NOMO-1 treated with DMSO at 0.1 percent for 48 hours (cell line): ENCODE data around the gene MYOM3.
A peak's percentile ranks its signal among the peaks of the same experiment; 100 is the strongest.
"Not testable (repeated sequence)": the region's sequence is repeated elsewhere in the genome, so short reads cannot be mapped to it uniquely, and the experiment has no call there.

ENCODE experiments used
- DNase-seq: peaks from one replicate; lab custom pipeline; 2025; ENCODE audit not compliant: unreplicated experiment; lab: John Stamatoyannopoulos, UW

MYOM3 gene

GRCh38 chr1:24042315-24042714, 69.6 kb downstream of the MYOM3 start:
- DNase-seq: no peak

DNA sequence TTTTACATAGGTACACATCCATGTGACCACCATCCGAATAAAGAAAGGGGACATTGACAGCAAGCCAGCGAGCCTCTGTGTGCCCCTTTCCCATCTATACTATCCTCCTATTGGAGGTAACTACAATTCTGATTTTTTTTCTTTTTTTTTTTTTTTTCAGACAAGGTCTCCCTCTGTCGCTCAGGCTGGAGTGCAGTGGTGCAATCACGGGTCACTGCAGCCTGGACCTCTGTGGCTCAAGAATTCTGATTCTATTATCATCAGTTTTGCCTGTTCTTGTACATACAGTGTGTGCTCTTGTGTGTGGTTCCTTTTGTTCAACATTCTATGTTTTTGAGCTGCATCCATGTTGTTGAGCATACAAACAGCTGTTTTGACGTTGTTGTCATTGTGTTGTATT, 75.8 kb downstream of the MYOM3 start:
- no peak for DNase-seq

- no peak for DNase-seq
Observed at GRCh38 chr1:24032981-24033380, 79.0 kb downstream of the MYOM3 start.

- not testable (repeated sequence) for DNase-seq
Observed at GRCh38 chr1:24030976-24031516, 80.9 kb downstream of the MYOM3 start.

GRCh38 chr1:24027838-24028468, 84.0 kb downstream of the MYOM3 start:
- peak; percentile 1 for DNase-seq

DNA sequence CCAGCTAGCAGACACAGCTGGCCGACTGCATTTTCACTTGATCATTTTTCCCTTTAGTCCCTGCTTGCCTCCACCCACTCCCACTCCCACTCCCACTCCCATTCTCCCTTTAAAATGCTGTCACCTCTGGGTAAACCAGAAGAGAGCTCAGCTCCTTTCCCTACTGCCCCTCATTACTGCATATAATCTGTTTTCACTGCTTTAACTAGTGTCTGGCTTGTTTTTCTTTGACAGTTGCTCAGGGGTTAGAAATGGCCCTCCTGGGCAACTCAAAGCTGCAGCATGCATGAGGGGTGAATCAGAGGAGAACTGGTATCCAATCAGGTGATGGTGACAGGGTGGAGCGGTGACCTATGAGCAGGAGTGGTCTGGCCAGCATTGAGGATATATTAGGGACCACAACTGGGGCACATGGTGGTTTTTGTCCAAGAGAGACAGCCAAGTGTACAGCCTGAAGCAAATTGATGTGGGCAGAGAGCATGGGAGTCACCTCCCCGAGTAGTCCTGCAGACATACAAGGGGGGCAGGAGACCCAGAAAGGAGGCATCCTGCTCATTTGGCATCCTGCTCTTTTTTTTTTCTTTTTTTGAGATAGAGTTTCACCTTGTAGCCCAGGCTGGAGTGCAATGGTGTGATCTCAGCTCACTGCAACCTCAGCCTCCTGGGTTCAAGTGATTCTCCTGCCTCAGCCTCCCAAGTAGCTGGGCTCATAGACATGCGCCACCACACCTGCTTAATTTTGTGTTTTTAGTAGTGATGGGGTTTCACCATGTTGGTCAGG, 89.2 kb downstream of the MYOM3 start:
- DNase-seq: no peak

- no peak for DNase-seq
Observed at GRCh38 chr1:24021403-24022266, 90.3 kb downstream of the MYOM3 start.

DNA sequence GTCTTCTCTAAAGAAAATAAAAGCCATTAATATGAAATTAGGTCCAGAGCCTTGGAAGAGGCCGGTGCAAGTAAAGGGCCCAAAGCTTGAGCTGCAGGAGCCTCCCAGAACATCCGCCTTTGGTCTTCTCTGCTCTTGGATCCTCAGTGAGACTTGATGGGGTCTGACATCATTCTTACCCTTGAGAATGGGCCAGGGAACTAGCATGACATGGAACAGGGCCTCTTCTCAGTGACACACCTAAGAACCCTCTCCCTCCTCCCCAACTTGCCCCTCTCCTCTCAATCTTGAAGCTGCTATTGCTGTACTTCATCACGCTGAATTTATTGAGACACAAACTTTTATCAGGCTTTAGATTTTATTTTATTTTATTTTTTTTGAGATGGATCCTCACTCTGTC, 91.5 kb downstream of the MYOM3 start:
- no peak for DNase-seq

DNA sequence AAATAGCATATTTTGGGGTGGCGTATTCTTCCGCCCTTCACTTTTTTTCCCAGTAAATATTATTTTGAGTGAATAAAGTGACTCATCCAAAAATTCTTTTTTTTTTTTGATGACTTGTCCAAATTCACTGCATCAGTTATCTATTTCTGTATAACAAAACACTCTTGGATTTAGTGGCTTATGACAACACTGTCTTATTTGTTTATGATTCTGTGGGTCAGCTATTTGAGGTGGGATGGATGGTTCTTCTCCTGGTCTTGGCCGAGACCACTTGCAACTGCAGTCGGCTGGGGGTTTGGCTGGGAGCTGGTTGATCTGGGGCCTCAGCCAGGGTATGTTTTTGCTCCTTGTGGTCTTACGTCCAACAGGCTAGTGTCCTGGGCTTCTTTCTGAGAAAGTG, 91.9 kb downstream of the MYOM3 start:
- DNase-seq: no peak

DNA sequence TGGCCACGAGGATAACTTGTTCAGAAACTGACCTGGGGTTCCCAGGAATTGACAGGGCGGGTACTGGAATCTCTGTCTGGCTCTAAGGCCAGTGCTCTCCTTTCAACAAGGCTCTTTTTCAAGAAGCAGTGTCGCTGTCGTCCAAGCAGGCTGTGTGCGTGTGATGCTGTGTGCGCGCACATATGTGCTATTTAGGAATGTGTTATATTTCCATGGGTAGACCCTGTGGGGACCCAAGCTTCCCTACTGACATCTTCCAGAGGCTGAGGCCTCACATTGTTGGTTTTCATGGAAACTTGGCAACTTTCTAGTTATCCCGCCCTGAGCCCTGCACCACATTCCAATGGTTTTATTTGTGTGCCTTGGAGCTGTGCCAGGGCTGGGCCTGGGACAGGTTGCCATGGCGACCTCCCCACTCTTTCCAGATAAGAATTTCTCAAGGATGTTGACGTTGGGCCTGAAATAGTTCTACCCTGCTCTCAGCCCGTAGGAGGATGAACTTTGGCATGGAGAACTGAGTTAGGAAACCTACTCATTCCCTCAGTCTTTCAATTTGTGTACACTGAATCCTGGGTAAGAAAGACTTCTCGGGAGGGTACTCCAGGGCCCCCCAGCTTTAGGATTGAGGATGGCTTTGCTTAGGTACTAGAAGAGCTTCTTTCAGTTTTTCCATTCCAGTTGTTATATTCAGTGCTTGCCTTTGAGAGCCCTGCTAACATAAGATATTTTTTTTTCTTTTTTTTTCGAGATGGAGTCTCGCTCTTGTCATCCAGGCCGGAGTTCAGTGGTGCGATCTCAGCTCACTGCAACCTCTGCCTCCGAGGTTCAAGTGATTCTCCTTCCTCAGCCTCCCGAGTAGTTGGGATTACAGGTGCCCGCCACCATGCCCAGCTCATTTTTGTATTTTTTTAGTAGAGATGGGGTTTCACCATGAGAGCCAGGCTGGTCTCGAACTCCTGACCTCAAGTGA, 93.0 kb downstream of the MYOM3 start:
- no peak for DNase-seq

DNA sequence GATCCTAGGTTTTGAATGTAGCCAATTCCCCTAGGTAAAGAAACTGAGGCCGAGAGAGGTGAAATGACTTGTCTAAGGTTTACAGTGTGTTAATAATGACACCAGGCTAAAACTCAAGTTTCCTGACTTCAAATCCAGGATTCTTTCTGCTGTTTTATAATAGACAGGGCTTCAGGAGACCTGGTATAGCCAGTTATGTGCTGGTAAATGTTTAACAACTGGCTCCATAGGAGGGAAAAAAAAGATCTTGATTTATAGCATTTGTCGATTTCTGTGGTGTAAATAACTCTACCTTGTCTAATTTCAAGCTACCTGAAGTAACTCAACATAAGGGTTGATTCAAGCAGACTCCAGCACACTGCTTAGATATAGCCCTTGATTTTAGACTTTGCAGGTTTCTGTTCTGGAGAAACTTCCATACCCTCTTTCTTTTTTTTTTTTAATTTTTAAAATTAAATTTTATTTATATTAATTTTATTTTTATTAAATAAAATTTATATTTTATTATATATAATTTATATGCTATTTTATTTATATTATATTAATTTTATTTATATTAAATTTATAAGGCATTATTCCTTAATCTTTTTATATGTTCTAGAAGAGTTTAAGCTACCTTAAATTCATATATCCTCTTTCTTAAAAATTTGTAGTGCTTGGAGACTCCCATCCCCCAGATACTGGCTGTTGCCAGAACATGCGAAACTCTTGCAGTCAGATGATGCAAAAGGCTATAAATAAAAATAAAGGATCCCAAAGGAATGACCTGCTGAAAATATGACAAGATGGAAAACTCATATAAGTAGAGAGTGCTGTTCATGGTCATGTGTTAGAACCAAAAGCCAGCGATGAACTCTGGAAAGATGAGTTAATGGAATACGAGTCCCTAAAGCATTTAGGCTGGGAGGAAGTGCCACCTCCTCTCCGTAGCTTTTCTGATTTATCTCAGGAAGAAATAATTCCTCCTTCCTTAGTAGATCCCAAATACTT, 96.4 kb downstream of the MYOM3 start:
- no peak for DNase-seq

GRCh38 chr1:24012878-24013277, 99.1 kb downstream of the MYOM3 start:
- DNase-seq: not testable (repeated sequence)

- no peak for DNase-seq
Observed at GRCh38 chr1:24010650-24011049, 101.3 kb downstream of the MYOM3 start.

DNA sequence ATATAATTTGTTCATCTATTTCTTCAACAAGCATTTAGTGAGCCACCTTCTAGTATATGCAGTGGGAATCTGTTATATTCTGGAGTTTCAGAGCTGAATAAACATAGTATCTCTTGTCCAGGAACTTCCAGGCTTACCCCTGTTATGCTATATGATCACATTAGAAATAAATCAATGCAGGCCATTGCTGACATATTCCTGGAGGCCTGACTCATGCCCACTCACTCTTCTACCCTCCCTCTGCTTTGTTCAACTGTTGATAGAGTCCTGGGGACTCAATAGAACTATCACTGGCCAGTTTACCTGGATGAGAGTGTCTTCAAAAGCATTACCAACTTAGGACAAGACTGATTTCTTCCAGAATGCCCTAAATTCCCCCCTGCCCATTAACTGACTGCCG, 102.5 kb downstream of the MYOM3 start:
- no peak for DNase-seq

- DNase-seq: not testable (repeated sequence)
Observed at GRCh38 chr1:24008574-24009184, 103.3 kb downstream of the MYOM3 start.

DNA sequence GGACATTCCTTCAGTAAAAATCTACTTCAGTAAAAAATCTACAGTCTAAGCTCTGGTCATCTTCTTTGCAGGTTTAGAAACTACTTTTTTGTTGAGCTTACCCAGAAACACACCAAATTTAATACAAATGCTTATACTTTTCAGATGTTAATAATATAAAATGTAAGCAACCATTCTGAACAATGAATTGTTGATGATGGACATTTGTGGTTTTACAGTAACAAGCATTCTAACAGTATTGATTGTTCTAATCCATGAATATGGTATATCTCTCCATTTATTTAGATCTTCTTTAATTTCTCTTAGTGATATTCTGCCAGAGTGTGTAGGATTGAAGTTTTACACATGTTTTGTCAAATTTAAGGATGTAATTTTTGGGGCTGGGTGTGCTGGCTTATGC, 104.9 kb downstream of the MYOM3 start:
- DNase-seq: no peak
